KOPT-K1 (cell line): Measurements from ENCODE around the gene TMEM222.
A peak's percentile ranks its signal among the peaks of the same experiment; 100 is the strongest.

Experiments used
- H3K27ac ChIP-seq: fragments of 200-600 bp; sonication (generic); 2 replicates; pipeline ENCODE4 v1.5.1; 2016; ENCODE audit warnings: antibody characterized with exemption, mild to moderate bottlenecking, low read depth, low read length; ENCODE audit not compliant: poor library complexity, severe bottlenecking
- H3K36me3 ChIP-seq: fragments of 200-600 bp; sonication (generic); 2 replicates; pipeline ENCODE4 v1.5.1; 2017; ENCODE audit warnings: antibody characterized with exemption, mild to moderate bottlenecking, low read length, moderate library complexity; ENCODE audit not compliant: insufficient read depth
- H3K9me3 ChIP-seq: fragments of 200-600 bp; sonication (generic); 2 replicates; pipeline ENCODE4 v1.5.1; 2017; ENCODE audit warnings: antibody characterized with exemption, low read length, mild to moderate bottlenecking; ENCODE audit not compliant: insufficient read depth, poor library complexity, severe bottlenecking

The TMEM222 gene

GRCh38 chr1:27357281-27358037, 35.5 kb downstream of the TMEM222 start:
- H3K9me3 ChIP-seq = no peaks in the 10 kb centered on the region
- peak overlapping the region; percentile 11 for H3K27ac ChIP-seq
- peaks cover 6% of the 10 kb centered on the region; the same call in 1 of the 2 replicates for H3K36me3 ChIP-seq

- Histone ChIP-seq H3K36me3 (peaks cover 3% of the 10 kb centered on the region; the same call in 1 of the 2 replicates), H3K9me3 (no peaks in the 10 kb centered on the region), H3K27ac (no peak overlapping the region)
These were observed 36.3 kb downstream of the TMEM222 start for GRCh38 chr1:27358038-27358927.

- Histone ChIP-seq H3K36me3 (no peaks in the 10 kb centered on the region), H3K27ac (no peak overlapping the region), H3K9me3 (no peaks in the 10 kb centered on the region)
These were observed 37.0 kb downstream of the TMEM222 start for GRCh38 chr1:27358928-27359313.

- H3K36me3 ChIP-seq = no peaks in the 10 kb centered on the region
- no peak overlapping the region for H3K27ac ChIP-seq
- no peaks in the 10 kb centered on the region for H3K9me3 ChIP-seq
These were observed 37.8 kb downstream of the TMEM222 start for GRCh38 chr1:27359822-27360158.

GRCh38 chr1:27360159-27361043, 38.4 kb downstream of the TMEM222 start:
- Histone ChIP-seq H3K27ac (no peak overlapping the region), H3K36me3 (no peaks in the 10 kb centered on the region), H3K9me3 (no peaks in the 10 kb centered on the region)

- Histone ChIP-seq H3K36me3 (no peaks in the 10 kb centered on the region), H3K9me3 (no peaks in the 10 kb centered on the region), H3K27ac (no peak overlapping the region)
These were observed 39.1 kb downstream of the TMEM222 start for GRCh38 chr1:27361044-27361402.

- Histone ChIP-seq H3K27ac (no peak overlapping the region), H3K36me3 (no peaks in the 10 kb centered on the region), H3K9me3 (no peaks in the 10 kb centered on the region)
These were observed 39.6 kb downstream of the TMEM222 start for GRCh38 chr1:27361553-27361952.

- H3K9me3 ChIP-seq = no peaks in the 10 kb centered on the region
- no peaks in the 10 kb centered on the region for H3K36me3 ChIP-seq
- H3K27ac ChIP-seq = no peak overlapping the region
These were observed 42.1 kb downstream of the TMEM222 start for GRCh38 chr1:27363766-27364695.

- Histone ChIP-seq H3K27ac (no peak overlapping the region), H3K36me3 (no peaks in the 10 kb centered on the region), H3K9me3 (no peaks in the 10 kb centered on the region)
These were observed 42.9 kb downstream of the TMEM222 start for GRCh38 chr1:27364696-27365371.

GRCh38 chr1:27365372-27366112, 43.6 kb downstream of the TMEM222 start:
- Histone ChIP-seq H3K27ac (no peak overlapping the region), H3K36me3 (no peaks in the 10 kb centered on the region), H3K9me3 (no peaks in the 10 kb centered on the region)

GRCh38 chr1:27366113-27366410, 44.1 kb downstream of the TMEM222 start:
- Histone ChIP-seq H3K9me3 (no peaks in the 10 kb centered on the region), H3K36me3 (no peaks in the 10 kb centered on the region), H3K27ac (no peak overlapping the region)

- no peak within 1 kb of the TSS for H3K27ac ChIP-seq
- H3K9me3 ChIP-seq = no peaks in the 10 kb centered on the region
- H3K36me3 ChIP-seq = no peaks in the 10 kb centered on the region
These were observed 44.6 kb downstream of the TMEM222 start, which contains the start of gene MAP3K6 for GRCh38 chr1:27366411-27367159. MAP3K6 (minus strand) TSS chr1:27366961; CDS start chr1:27366597, 364 bp downstream.
